CD4-positive, alpha-beta T cell treated with Interleukin-15 for 1 hour (primary cell): ENCODE results near the gene GLYAT.

Experiments
- DNase-seq: peaks from one replicate; pipeline ENCODE4 v3.0.0-alpha.2; 2020

Gene GLYAT, protein sequence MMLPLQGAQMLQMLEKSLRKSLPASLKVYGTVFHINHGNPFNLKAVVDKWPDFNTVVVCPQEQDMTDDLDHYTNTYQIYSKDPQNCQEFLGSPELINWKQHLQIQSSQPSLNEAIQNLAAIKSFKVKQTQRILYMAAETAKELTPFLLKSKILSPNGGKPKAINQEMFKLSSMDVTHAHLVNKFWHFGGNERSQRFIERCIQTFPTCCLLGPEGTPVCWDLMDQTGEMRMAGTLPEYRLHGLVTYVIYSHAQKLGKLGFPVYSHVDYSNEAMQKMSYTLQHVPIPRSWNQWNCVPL

DNA sequence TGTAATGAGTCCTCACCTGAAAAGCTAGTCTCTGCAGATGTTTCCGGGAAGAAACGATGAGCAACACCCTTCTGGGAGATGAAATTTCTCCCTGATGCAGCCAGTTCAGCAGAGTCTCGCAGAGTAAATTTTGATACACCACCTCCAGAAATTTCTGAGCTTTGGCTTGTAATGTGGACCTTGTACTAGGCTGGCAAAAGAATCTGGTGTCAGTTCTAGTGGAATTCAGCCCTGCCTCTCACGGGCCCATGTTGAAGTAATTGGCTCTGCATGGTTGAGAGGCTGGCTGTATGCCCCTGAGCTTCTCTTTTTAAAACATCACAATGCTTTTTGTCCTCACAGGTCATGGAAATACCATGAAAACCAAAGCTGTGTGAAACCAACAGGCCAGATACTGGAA, at the start of gene GLYAT:
Gene GLYAT (minus strand): TSS at position 125 of the 400 bp plus-strand sequence. CDS start 7,447 bp downstream, outside the sequence.
- no peak for DNase-seq

DNA sequence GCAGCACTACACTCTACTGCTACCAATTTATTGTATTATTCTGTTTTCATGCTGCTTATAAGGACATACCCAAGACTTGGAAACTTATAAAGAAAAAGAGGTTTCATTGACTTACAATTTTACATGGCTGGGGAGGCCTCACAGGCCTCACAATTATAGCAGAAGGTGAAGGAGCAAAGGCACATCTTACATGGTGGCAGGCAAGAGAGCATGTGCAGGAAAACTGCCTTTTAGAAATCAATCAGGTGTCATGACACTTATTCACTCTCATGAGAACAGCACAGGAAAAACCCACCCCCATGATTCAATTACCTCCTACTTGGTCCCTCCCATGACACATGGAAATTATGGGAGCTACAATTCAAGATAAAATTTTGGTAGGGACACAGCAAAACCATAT, 49.6 kb upstream of the GLYAT start:
- DNase-seq, result no peak

GRCh38 chr11:58780578-58780977, 48.8 kb upstream of the GLYAT start:
- DNase-seq, result no peak

GRCh38 chr11:58776891-58777710, 45.4 kb upstream of the GLYAT start:
- DNase-seq, result no peak

GRCh38 chr11:58775066-58775708, 43.4 kb upstream of the GLYAT start:
- no peak for DNase-seq

DNA sequence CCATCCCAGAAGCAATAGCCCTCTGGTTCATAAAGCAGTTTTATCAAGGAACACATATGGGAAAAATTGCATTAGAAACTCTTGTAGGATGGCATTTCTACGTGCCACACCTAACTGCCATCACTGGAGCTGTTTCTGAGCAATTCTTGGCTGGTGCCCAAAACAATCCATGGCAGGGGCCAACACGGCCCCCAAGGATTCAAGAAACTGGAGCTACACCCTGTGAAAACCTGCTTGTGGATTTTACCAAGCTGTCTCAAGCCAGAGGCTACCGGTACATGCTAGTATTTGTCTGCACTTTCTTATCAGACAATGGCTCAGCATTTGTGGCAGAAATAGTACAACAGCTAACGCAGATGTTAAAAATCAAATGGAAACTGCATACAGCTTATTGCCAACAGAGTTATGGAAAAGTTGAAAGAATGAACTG, 42.4 kb upstream of the GLYAT start:
- no peak for DNase-seq

DNA sequence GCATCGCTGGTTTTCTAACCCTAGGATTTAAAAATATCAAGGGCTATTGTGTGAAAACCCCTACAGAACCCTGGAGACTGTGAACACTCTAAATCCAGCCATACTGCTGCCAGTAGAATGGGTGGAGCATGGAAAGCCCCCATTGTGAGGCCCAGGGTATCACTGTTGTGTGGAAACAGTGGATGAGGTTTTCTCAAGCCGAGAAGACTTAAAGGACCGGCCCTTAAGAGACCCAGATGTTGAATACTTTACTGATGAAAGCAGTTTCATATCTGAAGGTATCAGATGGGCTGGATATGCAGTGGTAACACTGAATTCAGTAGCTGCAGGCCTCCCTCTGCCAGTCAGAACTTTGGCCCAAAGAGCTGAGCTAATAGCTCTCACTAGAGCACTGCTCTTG, 41.6 kb upstream of the GLYAT start:
- DNase-seq, result no peak

DNA sequence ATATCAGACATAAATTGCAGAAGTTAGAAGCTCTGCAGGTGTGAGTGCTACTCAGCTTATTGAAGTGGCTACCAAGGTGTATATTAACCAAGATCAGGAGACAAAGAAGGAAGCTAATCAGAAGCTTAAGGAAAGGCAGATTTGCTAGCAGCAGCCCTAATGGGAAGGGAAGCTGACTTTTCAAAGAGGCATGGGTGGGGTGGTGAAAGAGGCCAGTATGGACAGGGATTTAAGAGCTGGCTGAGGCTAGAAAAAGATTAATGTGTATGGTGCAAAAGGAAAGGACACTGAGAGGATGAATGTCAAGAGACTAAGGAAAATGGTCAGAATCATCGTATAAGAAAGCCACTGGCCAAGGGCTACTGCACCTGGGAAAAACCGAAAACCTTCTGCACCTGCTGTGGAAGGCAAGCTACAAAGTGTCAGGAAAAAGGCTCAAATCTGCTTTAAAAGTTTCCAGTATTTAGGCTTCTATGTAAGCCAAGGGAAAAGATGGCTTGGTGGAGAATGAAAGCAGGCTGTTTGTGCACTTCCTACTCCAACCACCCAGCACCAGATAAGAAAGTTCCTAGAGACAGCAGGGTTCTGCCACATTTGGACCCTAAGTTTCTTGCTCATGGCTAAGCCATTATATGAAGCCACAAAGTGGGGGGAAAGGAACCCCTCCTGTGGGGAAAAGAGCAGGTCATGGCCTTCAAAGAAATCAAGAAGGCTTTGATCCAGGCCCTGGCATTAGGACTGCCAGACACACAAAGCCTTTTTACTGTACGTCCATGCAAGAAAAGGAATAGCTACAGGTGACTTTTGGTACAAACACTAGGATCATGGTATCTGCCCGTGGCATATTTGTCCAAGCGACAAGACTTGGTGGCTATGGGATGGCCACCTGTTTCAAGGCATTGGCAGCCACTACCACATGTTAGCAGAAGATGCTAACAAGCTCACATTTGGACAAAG, 40.9 kb upstream of the GLYAT start:
- no peak for DNase-seq

GRCh38 chr11:58771458-58771855, 39.7 kb upstream of the GLYAT start:
- no peak for DNase-seq

DNA sequence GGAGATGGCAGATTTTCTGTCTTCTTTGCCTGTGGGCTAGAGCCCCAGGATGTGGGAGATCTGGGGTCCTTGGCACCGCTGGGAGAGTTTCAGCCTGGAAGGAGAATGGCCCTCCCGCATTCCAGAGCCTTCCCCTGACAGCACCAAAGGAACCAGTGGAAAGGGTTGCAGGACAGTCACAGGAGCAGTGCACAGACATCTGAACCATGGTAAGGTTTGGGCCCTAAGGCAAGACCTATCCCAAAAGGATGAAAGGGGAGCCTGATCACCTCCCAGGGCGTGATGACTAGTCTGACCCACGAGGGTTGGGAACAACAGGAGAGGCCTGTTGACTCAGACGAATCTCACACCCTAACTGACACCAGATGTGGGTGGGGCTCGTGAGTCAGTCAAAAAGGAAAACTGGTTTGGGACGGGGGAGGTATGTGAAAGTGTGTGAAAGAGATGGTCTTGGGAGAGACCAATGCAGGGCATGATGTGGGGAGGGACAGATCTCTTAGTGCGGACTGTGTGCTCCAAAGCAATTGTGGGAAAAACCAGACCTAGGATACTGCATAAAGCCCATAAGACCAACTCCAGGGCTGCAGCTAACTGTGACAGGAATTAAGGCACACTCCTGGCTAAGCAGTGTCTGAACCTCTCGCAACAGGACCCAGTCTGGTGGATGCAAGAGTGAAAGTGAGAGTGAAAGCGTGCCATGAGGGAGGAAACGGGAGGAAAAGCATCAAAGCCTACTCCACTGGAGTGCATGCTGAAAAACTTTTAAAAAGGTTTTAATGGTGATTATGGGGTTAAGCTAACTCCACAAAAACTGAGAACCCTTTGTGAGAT, 39.1 kb upstream of the GLYAT start:
- DNase-seq, result no peak

DNA sequence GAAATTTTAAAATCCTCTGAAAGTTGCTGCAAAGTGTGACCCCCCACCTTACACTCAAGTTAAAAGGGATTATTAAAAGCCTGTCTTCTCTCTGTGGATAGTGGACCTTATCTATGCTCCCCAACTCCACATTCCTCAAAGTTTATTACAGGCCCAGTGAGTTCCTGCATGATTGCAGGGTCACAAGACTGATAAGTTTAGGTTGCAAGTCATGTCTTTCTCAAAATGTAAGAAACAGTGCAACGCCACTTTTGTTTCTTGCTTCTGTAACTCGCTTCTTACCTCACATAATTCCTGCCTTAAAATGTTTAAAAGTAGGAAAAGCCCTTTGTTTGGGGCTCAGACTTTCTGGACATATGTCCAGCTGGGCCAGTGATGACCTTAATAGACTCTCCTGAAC, 38.4 kb upstream of the GLYAT start:
- DNase-seq, result no peak

DNA sequence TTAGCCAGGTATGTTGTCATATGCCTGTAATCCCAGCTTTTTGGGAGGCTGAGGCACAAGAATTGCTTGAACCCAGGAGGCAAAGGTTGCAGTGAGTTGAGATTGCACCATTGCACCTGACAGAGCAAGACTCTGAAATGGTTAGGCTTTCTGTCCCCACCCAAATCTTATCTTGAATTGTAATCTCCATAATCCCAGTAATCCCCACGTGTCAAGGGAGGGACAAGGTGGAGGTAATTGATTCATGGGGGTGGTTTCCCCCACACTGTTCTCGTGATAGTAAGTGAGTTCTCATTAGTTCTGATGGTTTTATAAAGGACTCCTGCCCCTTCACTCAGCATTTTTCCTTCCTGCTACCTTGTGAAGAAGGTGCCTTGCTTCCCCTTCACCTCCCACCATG, 37.6 kb upstream of the GLYAT start:
- no peak for DNase-seq

GRCh38 chr11:58768137-58768536, 36.4 kb upstream of the GLYAT start:
- DNase-seq, result no peak

- no peak for DNase-seq
Observed at GRCh38 chr11:58765078-58765477, 33.3 kb upstream of the GLYAT start.

DNA sequence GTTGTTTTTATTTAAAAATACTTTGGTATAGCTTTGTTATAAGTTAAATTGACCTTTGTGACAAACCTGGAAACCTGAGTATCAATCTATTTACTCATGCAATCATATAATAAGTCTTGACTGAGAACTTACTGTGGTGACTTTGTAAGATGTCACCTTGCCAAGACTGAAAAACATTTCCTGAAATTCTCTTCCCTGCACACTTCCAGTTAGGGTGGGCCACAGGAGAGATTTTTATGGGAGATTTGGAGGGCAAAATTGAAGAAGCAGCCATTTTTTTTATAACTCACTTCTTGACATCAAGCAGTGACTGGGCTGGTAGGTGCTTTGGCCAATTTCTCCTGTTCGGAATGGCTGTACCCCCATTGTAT, 31.4 kb upstream of the GLYAT start:
- no peak for DNase-seq

GRCh38 chr11:58762284-58763119, 30.8 kb upstream of the GLYAT start:
- no peak for DNase-seq

- no peak for DNase-seq
Observed at GRCh38 chr11:58757439-58757838, 25.7 kb upstream of the GLYAT start.

DNA sequence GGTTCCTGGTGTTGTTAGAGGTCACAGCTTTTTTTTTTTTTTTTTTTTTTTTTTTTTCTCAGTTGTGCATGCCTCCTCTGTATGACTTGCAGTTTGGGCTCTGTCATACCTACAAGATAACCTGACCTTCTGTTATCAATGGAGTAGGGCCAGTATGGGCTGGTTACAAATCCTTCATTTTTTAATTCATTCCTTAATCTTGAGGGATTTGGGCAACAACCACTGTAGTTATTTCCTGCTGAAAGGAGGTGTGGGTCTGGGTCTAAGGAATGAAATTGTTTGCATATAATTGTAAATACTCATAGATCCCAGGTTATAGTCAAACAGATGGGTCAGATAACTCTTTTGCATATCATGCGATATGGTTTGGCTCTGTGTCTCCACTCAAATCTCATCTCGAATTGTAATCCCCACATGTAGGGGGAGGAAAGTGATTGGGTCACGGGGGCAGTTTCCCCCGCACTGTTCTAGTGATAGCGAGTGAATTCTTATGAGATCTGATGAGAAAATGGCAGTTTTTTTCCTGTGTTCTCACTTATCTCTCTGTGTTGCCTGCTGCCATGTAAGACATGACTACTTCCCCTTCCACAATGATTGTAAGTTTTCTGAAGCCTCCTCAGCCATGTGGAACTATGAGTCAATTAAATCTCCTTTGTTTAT, 14.1 kb upstream of the GLYAT start:
- no peak for DNase-seq

GRCh38 chr11:58744988-58745704, 13.4 kb upstream of the GLYAT start:
- no peak for DNase-seq
